Measurements from ENCODE around the gene UBE2N.
"Not testable (repeated sequence)": the region's sequence is repeated elsewhere in the genome, so short reads cannot be mapped to it uniquely, and the experiment has no call there.

The UBE2N gene

GRCh38 chr12:93387780-93388179, 54.0 kb downstream of the UBE2N start:
- no peak overlapping the region for H3K23ac ChIP-seq (ENCODE audit: low read length)
- H3K27me3 ChIP-seq (ENCODE audit: insufficient read depth, low read length, poor library complexity): no peaks in the 10 kb centered on the region
- H2BK5ac ChIP-seq (ENCODE audit: low read length): no peak overlapping the region
- WGBS (ENCODE audit: extremely low coverage, insufficient coverage, low lambda C conversion rate): no CpG with 5 or more reads among the region's 2 CpGs
- peaks cover 10% of the 10 kb centered on the region for H3K79me1 ChIP-seq (ENCODE audit: low read length)
- no peak overlapping the region for H2AK5ac ChIP-seq (ENCODE audit: low read length)
- H3K4me2 ChIP-seq (ENCODE audit: low read length): no peak overlapping the region
- peaks cover 69% of the 10 kb centered on the region for H3K79me2 ChIP-seq (ENCODE audit: control insufficient read depth, insufficient read depth, low read length)
- H3K18ac ChIP-seq (ENCODE audit: low read length): no peak overlapping the region
- no peak overlapping the region for H2BK120ac ChIP-seq (ENCODE audit: low read depth, low read length)
- H3K9ac ChIP-seq (ENCODE audit: low read length): no peak overlapping the region
- DNase-seq: no peak
- no peak overlapping the region for H3K27ac ChIP-seq (ENCODE audit: low read depth, low read length)
- no peak overlapping the region for H3K4me3 ChIP-seq (ENCODE audit: low read length)
- H3K4me1 ChIP-seq (ENCODE audit: control insufficient read depth, low read depth, low read length): peaks cover 2% of the 10 kb centered on the region
- no peak overlapping the region for H3K4ac ChIP-seq (ENCODE audit: low read depth, low read length)
- no peak overlapping the region for H4K5ac ChIP-seq (ENCODE audit: low read length)
- H3K36me3 ChIP-seq (ENCODE audit: control insufficient read depth, insufficient read depth, low read length): no peaks in the 10 kb centered on the region
- H3K56ac ChIP-seq (ENCODE audit: low read length): no peak overlapping the region
- H2BK15ac ChIP-seq (replicated peaks; ENCODE audit: low read depth): no peak overlapping the region
- no peak overlapping the region for H4K8ac ChIP-seq (ENCODE audit: low read depth, low read length)

- no CpG with 5 or more reads among the region's 5 CpGs for WGBS (ENCODE audit: extremely low coverage, insufficient coverage, low lambda C conversion rate)
- H3K79me2 ChIP-seq (ENCODE audit: control insufficient read depth, insufficient read depth, low read length): peaks cover 65% of the 10 kb centered on the region
- H3K4me2 ChIP-seq (ENCODE audit: low read length); H2BK120ac ChIP-seq (ENCODE audit: low read depth, low read length); H3K56ac ChIP-seq (ENCODE audit: low read length); H3K27ac ChIP-seq (ENCODE audit: low read depth, low read length); H3K36me3 ChIP-seq (ENCODE audit: control insufficient read depth, insufficient read depth, low read length); H4K5ac ChIP-seq (ENCODE audit: low read length); H3K23ac ChIP-seq (ENCODE audit: low read length); H3K27me3 ChIP-seq (ENCODE audit: insufficient read depth, low read length, poor library complexity); H3K4ac ChIP-seq (ENCODE audit: low read depth, low read length); DNase-seq; H3K4me1 ChIP-seq (ENCODE audit: control insufficient read depth, low read depth, low read length); H2BK5ac ChIP-seq (ENCODE audit: low read length); H2AK5ac ChIP-seq (ENCODE audit: low read length); H3K79me1 ChIP-seq (ENCODE audit: low read length); H3K9ac ChIP-seq (ENCODE audit: low read length); H4K8ac ChIP-seq (ENCODE audit: low read depth, low read length); H3K18ac ChIP-seq (ENCODE audit: low read length); H3K4me3 ChIP-seq (ENCODE audit: low read length); H2BK15ac ChIP-seq (replicated peaks; ENCODE audit: low read depth): not testable (repeated sequence)
Observed at GRCh38 chr12:93381976-93382437, 59.7 kb downstream of the UBE2N start.

GRCh38 chr12:93381161-93381975, 60.4 kb downstream of the UBE2N start:
- Histone ChIP-seq H2BK15ac (replicated peaks; ENCODE audit: low read depth) (no peak overlapping the region), H3K9ac (ENCODE audit: low read length) (peak overlapping the region; percentile 58), H3K23ac (ENCODE audit: low read length) (no peak overlapping the region), H3K4me1 (ENCODE audit: control insufficient read depth, low read depth, low read length) (peaks cover 10% of the 10 kb centered on the region), H3K27ac (ENCODE audit: low read depth, low read length) (no peak overlapping the region), H3K4ac (ENCODE audit: low read depth, low read length) (no peak overlapping the region), H3K18ac (ENCODE audit: low read length) (no peak overlapping the region), H4K5ac (ENCODE audit: low read length) (no peak overlapping the region), H3K56ac (ENCODE audit: low read length) (peak overlapping the region; percentile 10), H2BK120ac (ENCODE audit: low read depth, low read length) (no peak overlapping the region), H3K36me3 (ENCODE audit: control insufficient read depth, insufficient read depth, low read length) (no peaks in the 10 kb centered on the region), H3K79me1 (ENCODE audit: low read length) (peaks cover 6% of the 10 kb centered on the region), H4K8ac (ENCODE audit: low read depth, low read length) (no peak overlapping the region), H2BK5ac (ENCODE audit: low read length) (no peak overlapping the region), H2AK5ac (ENCODE audit: low read length) (no peak overlapping the region), H3K79me2 (ENCODE audit: control insufficient read depth, insufficient read depth, low read length) (peaks cover 61% of the 10 kb centered on the region), H3K4me2 (ENCODE audit: low read length) (no peak overlapping the region), H3K27me3 (ENCODE audit: insufficient read depth, low read length, poor library complexity) (no peaks in the 10 kb centered on the region), H3K4me3 (ENCODE audit: low read length) (no peak overlapping the region)
- no CpG with 5 or more reads among the region's 5 CpGs for WGBS (ENCODE audit: extremely low coverage, insufficient coverage, low lambda C conversion rate)
- peak; percentile 12 for DNase-seq

GRCh38 chr12:93380480-93381121, 61.1 kb downstream of the UBE2N start:
- peaks cover 6% of the 10 kb centered on the region for H3K79me1 ChIP-seq (ENCODE audit: low read length)
- DNase-seq: peak; percentile 67
- peak overlapping the region; percentile 3 for H3K4me2 ChIP-seq (ENCODE audit: low read length)
- no peak overlapping the region for H2AK5ac ChIP-seq (ENCODE audit: low read length)
- no peaks in the 10 kb centered on the region for H3K36me3 ChIP-seq (ENCODE audit: control insufficient read depth, insufficient read depth, low read length)
- H4K5ac ChIP-seq (ENCODE audit: low read length): no peak overlapping the region
- H3K18ac ChIP-seq (ENCODE audit: low read length): no peak overlapping the region
- no peak overlapping the region for H2BK5ac ChIP-seq (ENCODE audit: low read length)
- H3K4me1 ChIP-seq (ENCODE audit: control insufficient read depth, low read depth, low read length): peaks cover 10% of the 10 kb centered on the region
- no CpG with 5 or more reads among the region's 2 CpGs for WGBS (ENCODE audit: extremely low coverage, insufficient coverage, low lambda C conversion rate)
- H2BK15ac ChIP-seq (replicated peaks; ENCODE audit: low read depth): no peak overlapping the region
- no peak overlapping the region for H4K8ac ChIP-seq (ENCODE audit: low read depth, low read length)
- no peak overlapping the region for H3K4me3 ChIP-seq (ENCODE audit: low read length)
- no peaks in the 10 kb centered on the region for H3K27me3 ChIP-seq (ENCODE audit: insufficient read depth, low read length, poor library complexity)
- no peak overlapping the region for H3K4ac ChIP-seq (ENCODE audit: low read depth, low read length)
- H3K79me2 ChIP-seq (ENCODE audit: control insufficient read depth, insufficient read depth, low read length): peaks cover 55% of the 10 kb centered on the region
- H3K27ac ChIP-seq (ENCODE audit: low read depth, low read length): no peak overlapping the region
- H2BK120ac ChIP-seq (ENCODE audit: low read depth, low read length): no peak overlapping the region
- no peak overlapping the region for H3K9ac ChIP-seq (ENCODE audit: low read length)
- no peak overlapping the region for H3K23ac ChIP-seq (ENCODE audit: low read length)
- H3K56ac ChIP-seq (ENCODE audit: low read length): peak overlapping the region; percentile 6

GRCh38 chr12:93379981-93380361, 61.8 kb downstream of the UBE2N start:
- Histone ChIP-seq H3K18ac (ENCODE audit: low read length) (no peak overlapping the region), H2BK5ac (ENCODE audit: low read length) (no peak overlapping the region), H3K27ac (ENCODE audit: low read depth, low read length) (no peak overlapping the region), H3K36me3 (ENCODE audit: control insufficient read depth, insufficient read depth, low read length) (no peaks in the 10 kb centered on the region), H3K27me3 (ENCODE audit: insufficient read depth, low read length, poor library complexity) (no peaks in the 10 kb centered on the region), H3K79me1 (ENCODE audit: low read length) (peaks cover 4% of the 10 kb centered on the region), H3K4me2 (ENCODE audit: low read length) (peak overlapping the region; percentile 85), H2AK5ac (ENCODE audit: low read length) (no peak overlapping the region), H3K4me3 (ENCODE audit: low read length) (peak overlapping the region; percentile 95), H2BK15ac (replicated peaks; ENCODE audit: low read depth) (no peak overlapping the region), H4K8ac (ENCODE audit: low read depth, low read length) (no peak overlapping the region), H3K79me2 (ENCODE audit: control insufficient read depth, insufficient read depth, low read length) (peaks cover 49% of the 10 kb centered on the region), H3K4ac (ENCODE audit: low read depth, low read length) (no peak overlapping the region), H3K56ac (ENCODE audit: low read length) (peak overlapping the region; percentile 79), H3K9ac (ENCODE audit: low read length) (peak overlapping the region; percentile 97), H2BK120ac (ENCODE audit: low read depth, low read length) (no peak overlapping the region), H3K4me1 (ENCODE audit: control insufficient read depth, low read depth, low read length) (peaks cover 7% of the 10 kb centered on the region), H3K23ac (ENCODE audit: low read length) (no peak overlapping the region), H4K5ac (ENCODE audit: low read length) (no peak overlapping the region)
- peak; percentile 34 for DNase-seq

Data from mesendoderm (in vitro differentiated cells).